GM15510 (cell line): ENCODE measurements around the gene TCIRG1.

Experiments used
- POLR2A ChIP-seq: IDR thresholded peaks from 3 replicates; pipeline ENCODE4 v1.6.1; 2011; ENCODE audit warnings: borderline replicate concordance; ENCODE audit not compliant: insufficient read length; ENCODE audit errors: extremely low read depth

Gene TCIRG1

DNA sequence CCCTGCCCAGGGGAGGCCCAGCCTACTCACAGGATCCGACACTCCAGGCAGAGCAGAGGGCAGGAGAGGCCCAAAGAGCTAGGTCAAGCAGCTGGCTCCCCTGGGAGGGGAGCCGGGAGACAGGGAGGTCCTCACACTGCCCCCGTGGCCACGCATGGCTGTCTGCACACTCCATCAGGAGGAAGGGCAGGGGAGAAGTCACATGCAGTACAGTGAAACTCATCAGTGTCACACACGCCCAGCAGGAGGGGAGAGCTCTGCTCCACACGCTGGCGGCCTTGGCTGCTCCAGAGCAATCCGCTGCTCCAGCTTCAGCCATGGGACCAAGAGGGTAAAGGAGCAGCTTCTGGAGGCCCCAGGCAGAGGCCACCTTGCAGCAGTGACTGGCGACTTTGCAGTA, 14.3 kb downstream of the TCIRG1 start:
- TF ChIP-seq POLR2A = peak; percentile 30

DNA sequence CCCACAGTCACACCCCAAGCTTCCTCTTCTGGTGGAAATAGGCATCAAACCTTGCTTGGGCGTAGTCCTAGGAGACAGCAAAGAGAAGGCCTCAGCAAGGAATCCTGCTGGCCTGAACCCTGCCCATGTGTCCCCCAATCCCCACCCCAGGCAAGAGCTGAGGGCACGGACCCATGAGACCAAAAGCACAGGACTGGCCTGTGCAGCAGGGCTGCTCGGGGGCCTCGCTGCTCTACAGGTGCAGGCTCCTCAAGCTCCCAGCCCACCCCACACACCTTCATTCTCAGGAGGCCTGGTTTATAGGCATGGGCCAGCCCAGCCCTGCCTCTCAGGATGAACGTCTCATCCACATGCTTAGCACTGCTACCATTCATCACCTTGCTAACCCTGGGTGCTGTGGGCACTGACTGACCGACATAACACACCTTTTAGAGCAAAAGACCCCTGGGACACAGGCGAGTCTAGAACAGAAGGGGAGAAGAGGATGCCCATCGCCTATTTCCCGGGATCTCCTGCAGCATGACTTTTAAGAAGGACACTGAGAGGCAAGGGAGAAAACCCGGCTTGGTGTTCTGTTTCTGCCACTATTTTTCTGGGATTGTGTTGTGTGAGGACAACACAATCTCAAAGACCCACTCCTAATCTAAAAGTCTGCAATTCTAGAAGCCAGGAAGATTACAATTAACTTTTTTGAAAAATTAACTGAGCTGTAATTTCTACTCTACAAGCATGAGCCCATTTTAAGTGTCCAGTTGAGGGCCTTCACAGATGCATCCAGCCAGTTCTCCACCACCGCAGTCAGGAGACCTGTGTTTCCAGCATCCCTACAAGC, 15.4 kb downstream of the TCIRG1 start:
- peak; percentile 4 for TF ChIP-seq POLR2A

- no peak for TF ChIP-seq POLR2A
These were observed 17.8 kb downstream of the TCIRG1 start for GRCh38 chr11:68056317-68057285.

DNA sequence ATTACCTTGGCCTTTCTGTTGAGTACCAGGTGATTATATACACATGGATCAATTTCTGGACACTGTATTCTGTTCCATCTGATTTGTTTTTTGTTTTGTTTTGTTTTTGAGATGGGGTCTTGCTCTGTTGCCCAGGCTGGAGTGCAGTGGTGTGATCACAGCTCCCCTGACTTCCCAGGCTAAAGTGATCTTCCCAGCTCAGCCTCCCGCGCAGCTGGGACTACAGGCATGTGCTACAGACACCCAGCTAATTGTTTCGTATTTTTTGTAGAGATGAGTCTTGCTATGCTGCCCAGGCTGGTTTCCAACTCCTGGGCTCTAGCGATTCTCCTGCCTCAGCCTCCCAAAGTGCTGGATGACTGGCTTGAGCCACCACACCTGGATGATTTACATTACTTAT, 19.0 kb downstream of the TCIRG1 start:
- no peak for TF ChIP-seq POLR2A

GRCh38 chr11:68061508-68061907, 22.7 kb downstream of the TCIRG1 start:
- TF ChIP-seq POLR2A = no peak

DNA sequence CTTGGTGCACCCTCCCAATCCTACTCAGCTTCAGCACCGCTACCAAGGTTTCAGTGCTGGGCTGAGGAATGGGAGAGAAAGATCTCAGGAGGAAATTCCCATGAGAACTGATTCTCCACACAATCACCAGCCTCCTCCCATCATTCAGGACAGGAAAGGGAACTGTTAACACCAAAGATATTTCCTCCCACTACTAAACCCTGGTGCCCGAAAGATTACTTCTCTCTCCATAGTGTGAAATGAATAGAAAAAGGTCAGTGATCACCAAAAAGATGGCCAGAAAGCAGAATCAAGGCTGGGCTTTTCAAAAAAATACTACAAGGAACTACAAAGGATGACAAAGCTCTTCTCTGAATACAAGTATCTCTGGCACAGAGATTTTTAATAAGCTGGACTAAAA, 26.1 kb downstream of the TCIRG1 start:
- no peak for TF ChIP-seq POLR2A

DNA sequence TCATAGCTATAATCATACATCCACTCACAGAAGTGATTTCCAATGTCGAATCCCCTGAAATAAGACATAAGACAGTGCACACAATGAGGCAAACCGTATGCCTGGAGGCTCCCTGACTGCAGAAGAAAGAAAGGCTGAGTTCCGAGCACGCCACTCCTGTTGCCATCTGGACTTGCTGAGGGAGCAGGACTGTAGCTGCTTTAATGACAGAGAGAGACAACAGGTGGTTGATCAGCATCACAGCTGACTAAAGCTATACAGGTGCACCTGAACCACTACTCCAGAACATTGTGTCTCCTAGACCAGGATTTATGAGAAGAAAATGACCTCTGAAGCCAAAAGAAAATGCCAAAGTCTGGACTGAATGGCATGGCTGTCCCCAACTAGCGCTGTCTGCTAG, 27.0 kb downstream of the TCIRG1 start:
- TF ChIP-seq POLR2A = no peak

DNA sequence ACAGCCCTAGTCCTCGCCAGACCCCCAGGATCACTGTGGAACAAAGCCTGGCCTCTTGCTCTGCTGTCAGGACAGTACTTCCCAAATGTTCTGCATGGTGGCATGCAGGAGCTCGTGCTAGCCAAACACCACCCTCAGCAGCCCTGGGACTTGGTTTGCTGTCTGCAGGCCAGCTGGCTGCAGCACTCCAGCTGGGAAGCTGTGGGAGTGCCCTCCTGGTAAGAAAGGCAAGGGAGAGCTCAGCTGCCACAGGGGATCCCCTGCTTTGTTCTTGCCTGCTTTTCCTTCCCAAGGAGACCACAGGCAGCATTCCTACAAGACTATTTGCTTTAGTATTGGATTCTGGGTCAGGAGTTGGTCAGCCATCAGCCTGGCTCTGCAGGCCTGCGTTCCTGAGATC, 27.9 kb downstream of the TCIRG1 start:
- no peak for TF ChIP-seq POLR2A

- no peak for TF ChIP-seq POLR2A
These were observed 29.2 kb downstream of the TCIRG1 start for GRCh38 chr11:68067991-68068390.

DNA sequence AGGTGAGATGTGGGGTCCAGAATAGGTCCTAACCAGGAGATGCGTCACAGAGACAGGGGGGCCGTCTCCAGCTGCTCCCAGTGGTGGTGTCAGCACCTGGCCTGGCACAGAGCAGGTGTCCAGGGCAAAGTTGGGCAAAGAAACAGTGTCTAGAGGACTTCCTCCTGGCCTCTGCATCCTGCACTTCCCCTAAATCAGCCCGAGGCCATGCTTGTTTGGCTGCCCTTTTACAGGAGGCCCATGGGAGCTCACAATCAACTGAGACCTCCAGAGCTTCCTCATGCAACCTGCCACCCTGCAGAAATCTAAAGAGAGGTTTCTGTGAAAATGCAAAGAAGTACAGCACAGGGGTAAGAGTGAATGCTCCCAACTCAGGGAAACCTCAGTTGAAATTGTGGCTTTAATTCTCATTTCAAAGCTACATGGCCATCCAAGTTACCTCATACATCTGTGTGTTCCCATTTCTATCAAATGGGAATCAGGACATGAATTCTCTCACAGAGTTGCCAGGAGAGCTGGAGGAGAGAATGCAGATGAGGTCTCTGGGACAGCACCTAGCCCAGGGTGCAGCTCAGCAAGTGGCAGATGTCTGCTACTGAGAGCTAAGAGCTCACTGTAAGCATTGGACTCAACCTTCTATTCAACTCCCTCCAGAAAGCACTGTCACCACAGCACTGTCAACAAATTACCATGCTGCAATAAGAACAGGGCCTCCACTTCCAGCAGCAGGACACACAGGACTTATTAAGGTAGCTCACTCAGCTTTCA, 32.6 kb downstream of the TCIRG1 start:
- no peak for TF ChIP-seq POLR2A

DNA sequence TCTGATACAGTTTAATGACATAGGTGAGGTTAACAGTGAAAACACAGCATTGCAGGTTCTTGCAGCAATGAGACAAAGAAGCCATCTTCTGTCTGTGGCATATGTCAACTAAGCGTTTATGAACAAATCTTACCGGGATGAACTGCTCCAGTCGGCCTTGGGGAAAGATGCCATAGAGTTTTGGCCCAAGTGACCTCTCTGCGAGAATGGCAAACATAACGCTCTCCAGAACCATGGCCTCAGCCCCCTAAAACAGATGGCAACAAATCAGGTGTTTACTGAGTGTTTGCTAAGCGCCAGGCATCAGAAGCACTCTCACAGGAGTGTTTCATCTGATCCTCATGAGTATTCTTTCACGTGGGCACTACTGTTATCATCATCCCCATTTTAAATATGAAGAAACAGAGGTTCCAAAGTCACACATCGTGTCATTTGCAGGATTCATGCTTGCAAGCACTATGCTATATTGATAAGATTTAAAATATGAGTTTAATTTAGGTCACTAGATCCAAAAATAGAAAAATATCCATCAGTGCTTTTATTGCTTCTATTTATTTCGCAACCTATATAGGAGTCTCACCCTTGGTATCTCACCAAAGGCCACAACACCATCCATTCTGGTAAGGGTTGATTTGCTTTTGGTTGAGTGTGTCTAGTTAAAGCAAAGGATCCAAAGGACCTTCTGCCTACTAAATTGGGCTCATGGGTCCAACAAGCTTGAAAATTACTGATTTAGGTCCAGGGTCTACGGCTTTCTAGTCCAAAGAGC, 35.9 kb downstream of the TCIRG1 start:
- no peak for TF ChIP-seq POLR2A

DNA sequence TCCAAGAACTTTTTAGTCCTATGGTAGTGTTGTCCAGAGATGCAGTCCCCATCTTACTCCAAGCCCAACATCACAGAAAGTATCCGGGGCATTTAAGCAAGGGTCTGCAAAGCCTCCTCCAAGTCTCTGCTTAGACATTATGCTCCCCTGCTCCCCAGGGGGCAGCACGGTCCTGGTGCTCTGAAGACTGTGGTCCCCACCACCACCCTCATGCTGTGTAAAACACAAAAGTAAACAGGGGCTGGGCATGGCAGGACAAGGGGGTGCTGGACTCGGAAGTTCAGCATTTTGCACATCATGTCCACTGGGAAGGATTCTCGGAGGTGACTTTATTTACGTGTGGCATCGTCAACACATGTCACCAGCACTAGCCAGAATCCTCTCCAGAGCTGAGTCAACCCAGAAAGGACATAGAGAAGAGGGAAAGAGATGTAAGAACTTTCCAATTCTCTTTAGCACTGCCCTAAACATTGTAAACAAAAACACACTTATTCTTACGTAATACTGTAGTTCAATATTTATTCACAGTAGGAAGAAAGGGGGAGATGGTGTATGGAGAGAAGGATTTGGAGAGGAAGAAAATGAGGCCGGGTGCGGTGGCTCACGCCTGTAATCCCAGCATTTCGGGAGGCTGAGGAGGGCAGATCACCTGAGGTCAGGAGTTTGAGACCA, 37.7 kb downstream of the TCIRG1 start:
- no peak for TF ChIP-seq POLR2A
